SK-N-SH (cell line): ENCODE measurements around the gene E2F4. TPM values are rescaled to one million over a fixed set of nuclear protein-coding genes. Genes with fewer than 3 reads are reported as not detected.

Experiments used
- CTCF ChIA-PET: fragments of 300-600, 350-600 bp; formaldehyde crosslinking; extraction: SDS; loops from one replicate; lab custom pipeline; 2021; lab: Yijun Ruan, JAX
- POLR2A ChIA-PET: fragments of 350-600 bp; sonication (Branson Sonifier 250); formaldehyde crosslinking; extraction: SDS; loops from one replicate; lab custom pipeline; 2020; ENCODE audit warnings: antibody characterized with exemption, inconsistent platforms; lab: Yijun Ruan, JAX
- DNase-seq: peaks from one replicate; pipeline ENCODE4 v3.0.0; 2012
- H2AFZ ChIP-seq: fragments of 200-600 bp; sonication (generic); 2 replicates; pipeline ENCODE4 v1.8.1; 2016; ENCODE audit warnings: antibody characterized with exemption, mild to moderate bottlenecking, low read depth
- H3F3A ChIP-seq: fragments of 200-600 bp; sonication (generic); replicated peaks from 2 replicates; pipeline ENCODE3; 2016; ENCODE audit warnings: antibody characterized with exemption, mild to moderate bottlenecking; ENCODE audit not compliant: insufficient read depth
- H3K27ac ChIP-seq, 2 experiments: fragments of 200-500 bp in 1 of 2; fragments of 200-600 bp in 1 of 2; sonication (Bioruptor generic) in 1 of 2; sonication (generic), shearing (Covaris generic) in 1 of 2; 2 replicates each; pipeline versions ENCODE4 v1.5.1 to v1.6.1; 2014 to 2016; ENCODE audit warnings: low read depth in 2 of 2, inconsistent platforms in 1 of 2, low read length in 1 of 2, mild to moderate bottlenecking in 1 of 2, mixed read lengths in 1 of 2
- H3K27me3 ChIP-seq: fragments of 200-600 bp; sonication (generic), shearing (Covaris generic); 2 replicates; pipeline ENCODE4 v1.6.1; 2016; ENCODE audit warnings: mixed run types; ENCODE audit not compliant: insufficient read depth
- H3K36me3 ChIP-seq, 2 experiments: fragments of 200-500 bp in 1 of 2; fragments of 200-600 bp in 1 of 2; sonication (Bioruptor generic) in 1 of 2; sonication (generic) in 1 of 2; replicated peaks in 1 of 2; 2 replicates each; pipeline versions ENCODE3 to v1.5.1; 2014 to 2016; ENCODE audit warnings: low read length in 1 of 2, mild to moderate bottlenecking in 1 of 2; ENCODE audit not compliant: insufficient read depth in 2 of 2, control insufficient read depth in 1 of 2
- H3K4me1 ChIP-seq, 2 experiments: fragments of 200-500 bp in 1 of 2; fragments of 200-600 bp in 1 of 2; sonication (Bioruptor generic) in 1 of 2; sonication (generic), shearing (Covaris generic) in 1 of 2; 2 replicates each; pipeline versions ENCODE4 v1.5.1 to v1.6.1; 2014 to 2016; ENCODE audit warnings: low read depth in 1 of 2, low read length in 1 of 2, mixed run types in 1 of 2; ENCODE audit not compliant: insufficient read depth in 2 of 2, control insufficient read depth in 1 of 2
- H3K4me2 ChIP-seq: fragments of 200-600 bp; sonication (generic), shearing (Covaris generic); 2 replicates; pipeline ENCODE4 v1.6.1; 2017; ENCODE audit warnings: mixed run types
- H3K4me3 ChIP-seq, 2 experiments: fragments of 200-500 bp in 1 of 2; fragments of 200-600 bp in 1 of 2; sonication (Bioruptor generic) in 1 of 2; sonication (generic), shearing (Covaris generic) in 1 of 2; 2 replicates each; pipeline versions ENCODE4 v1.5.1 to v1.8.1; 2014 to 2016; ENCODE audit warnings: low read depth in 2 of 2, inconsistent platforms in 1 of 2, low read length in 1 of 2, mild to moderate bottlenecking in 1 of 2, mixed read lengths in 1 of 2, moderate library complexity in 1 of 2
- H3K79me2 ChIP-seq: fragments of 200-600 bp; sonication (generic); 2 replicates; pipeline ENCODE4 v1.8.1; 2017; ENCODE audit warnings: mild to moderate bottlenecking; ENCODE audit not compliant: insufficient read depth
- H3K9ac ChIP-seq: fragments of 200-600 bp; sonication (generic); 2 replicates; pipeline ENCODE4 v1.6.1; 2017; ENCODE audit warnings: mixed run types
- H3K9me2 ChIP-seq: fragments of 200-600 bp; sonication (generic); 2 replicates; pipeline ENCODE4 v1.6.1; 2017; ENCODE audit warnings: mixed run types
- H3K9me3 ChIP-seq: fragments of 200-600 bp; sonication (generic); 2 replicates; pipeline ENCODE4 v1.6.1; 2017; ENCODE audit warnings: mixed run types, mild to moderate bottlenecking, moderate library complexity
- H4K20me1 ChIP-seq: fragments of 200-600 bp; sonication (generic); 2 replicates; pipeline ENCODE4 v1.6.1; 2017; ENCODE audit warnings: mild to moderate bottlenecking, mixed run types; ENCODE audit not compliant: insufficient read depth
- CHD2 ChIP-seq: fragments of 150-350 bp; IDR thresholded peaks from 2 replicates; pipeline ENCODE4 v1.6.1; 2018; ENCODE audit warnings: low read length; ENCODE audit not compliant: partially characterized antibody
- ELF1 ChIP-seq: IDR thresholded peaks from 2 replicates; pipeline ENCODE4 v1.4.0; 2012
- EP300 ChIP-seq, 2 experiments: IDR thresholded peaks; 2 replicates each; pipeline versions ENCODE4 v1.4.0 to v1.6.1; 2012; ENCODE audit warnings: borderline replicate concordance in 1 of 2, low read depth in 1 of 2, low read length in 1 of 2
- EZH2phosphoT487 ChIP-seq: fragments of 200-600 bp; sonication (generic); IDR thresholded peaks from 2 replicates; pipeline ENCODE4 v1.6.1; 2017; ENCODE audit warnings: low read depth, mixed run types, mild to moderate bottlenecking, antibody characterized with exemption, moderate library complexity, borderline replicate concordance
- GABPA ChIP-seq: IDR thresholded peaks from 2 replicates; pipeline ENCODE4 v1.4.0; 2012; ENCODE audit warnings: low read depth, mild to moderate bottlenecking
- GATA2 ChIP-seq: sonication (generic); formaldehyde crosslinking; IDR thresholded peaks from 2 replicates; pipeline ENCODE4 v1.5.0; 2020; ENCODE audit warnings: mild to moderate bottlenecking, missing genetic modification reagents
- JUND ChIP-seq: IDR thresholded peaks from 2 replicates; pipeline ENCODE4 v1.4.0; 2012
- MAX ChIP-seq: IDR thresholded peaks from 2 replicates; pipeline ENCODE4 v1.4.0; 2012; ENCODE audit warnings: low read depth
- MEF2A ChIP-seq: IDR thresholded peaks from 2 replicates; pipeline ENCODE4 v1.4.0; 2012; ENCODE audit warnings: low read depth, borderline replicate concordance
- NRF1 ChIP-seq: IDR thresholded peaks from 2 replicates; pipeline ENCODE4 v1.6.1; 2012; ENCODE audit warnings: low read depth, mild to moderate bottlenecking, low read length
- PBX3 ChIP-seq: IDR thresholded peaks from 2 replicates; pipeline ENCODE4; 2012
- POLR2AphosphoS5 ChIP-seq: IDR thresholded peaks from 2 replicates; pipeline ENCODE4 v1.6.1; 2012; ENCODE audit warnings: low read depth, low read length
- RCOR1 ChIP-seq: fragments of 150-350 bp; IDR thresholded peaks from 2 replicates; pipeline ENCODE4 v1.6.1; 2017; ENCODE audit warnings: antibody characterized with exemption, low read length
- REST ChIP-seq: IDR thresholded peaks from 2 replicates; pipeline ENCODE4 v1.6.1; 2012; ENCODE audit warnings: mild to moderate bottlenecking, low read depth, low read length, moderate library complexity
- SMC3 ChIP-seq: IDR thresholded peaks from 2 replicates; pipeline ENCODE4 v1.6.1; 2012; ENCODE audit warnings: low read depth, low read length, improper control_type of control experiment
- USF1 ChIP-seq: IDR thresholded peaks from 2 replicates; pipeline ENCODE4 v1.4.0; 2012; ENCODE audit warnings: low read depth, borderline replicate concordance
- USF2 ChIP-seq: fragments of 150-350 bp; IDR thresholded peaks from 2 replicates; pipeline ENCODE4 v1.6.1; 2017; ENCODE audit warnings: antibody characterized with exemption, low read length, low read depth, borderline replicate concordance
- WGBS: methylation state at CpG from one replicate; pipeline ENCODE4 v1.1.6; 2017; ENCODE audit warnings: low lambda C conversion rate; 5-methylcytosine and 5-hydroxymethylcytosine counted together
- polyA plus RNA-seq, 3 experiments: library from polyadenylated mRNA; depleted of rRNA; stranded (reverse); fragments of >200 nt; gene quantifications; 2 replicates each; pipeline ENCODE4 v1.2.3, GENCODE V29; 2012
- TF ChIP-seq, protein P1 (sequence below): IDR thresholded peaks from 2 replicates; pipeline ENCODE4 v1.4.0; 2012; ENCODE audit warnings: low read depth, borderline replicate concordance
- TF ChIP-seq, protein P2 (sequence below): fragments of 150-350 bp; IDR thresholded peaks from 2 replicates; pipeline ENCODE4 v1.6.1; 2016; ENCODE audit warnings: mild to moderate bottlenecking, low read depth, low read length

The E2F4 gene
- polyA plus RNA-seq, 1 of the 3 experiments (the other 2 are of a cell fraction): 168 TPM

GRCh38 chr16:67195676-67196075, 3.7 kb downstream of the E2F4 start:
- Histone ChIP-seq H3K27me3 (no peaks in the 10 kb centered on the region), H3K9ac (no peak overlapping the region), H3K4me1 (peaks cover 8 to 25% of the 10 kb centered on the region in 2 experiments; a peak in 3 of 4 replicates), H3K4me2 (no peak overlapping the region), H3F3A (peaks cover 31% of the 10 kb centered on the region), H3K4me3 (no peak overlapping the region), H3K36me3 (peaks cover 34 to 67% of the 10 kb centered on the region in 2 experiments), H3K79me2 (peaks cover 50% of the 10 kb centered on the region), H3K9me3 (no peaks in the 10 kb centered on the region), H4K20me1 (peaks cover 21% of the 10 kb centered on the region), H2AFZ (no peak overlapping the region), H3K9me2 (no peaks in the 10 kb centered on the region), H3K27ac (no peak overlapping the region)
- POLR2A ChIA-PET: no interaction called here
- no peak for TF ChIP-seq ELF1
- TF ChIP-seq PBX3: no peak
- TF ChIP-seq JUND: no peak
- TF ChIP-seq, protein P1, sequence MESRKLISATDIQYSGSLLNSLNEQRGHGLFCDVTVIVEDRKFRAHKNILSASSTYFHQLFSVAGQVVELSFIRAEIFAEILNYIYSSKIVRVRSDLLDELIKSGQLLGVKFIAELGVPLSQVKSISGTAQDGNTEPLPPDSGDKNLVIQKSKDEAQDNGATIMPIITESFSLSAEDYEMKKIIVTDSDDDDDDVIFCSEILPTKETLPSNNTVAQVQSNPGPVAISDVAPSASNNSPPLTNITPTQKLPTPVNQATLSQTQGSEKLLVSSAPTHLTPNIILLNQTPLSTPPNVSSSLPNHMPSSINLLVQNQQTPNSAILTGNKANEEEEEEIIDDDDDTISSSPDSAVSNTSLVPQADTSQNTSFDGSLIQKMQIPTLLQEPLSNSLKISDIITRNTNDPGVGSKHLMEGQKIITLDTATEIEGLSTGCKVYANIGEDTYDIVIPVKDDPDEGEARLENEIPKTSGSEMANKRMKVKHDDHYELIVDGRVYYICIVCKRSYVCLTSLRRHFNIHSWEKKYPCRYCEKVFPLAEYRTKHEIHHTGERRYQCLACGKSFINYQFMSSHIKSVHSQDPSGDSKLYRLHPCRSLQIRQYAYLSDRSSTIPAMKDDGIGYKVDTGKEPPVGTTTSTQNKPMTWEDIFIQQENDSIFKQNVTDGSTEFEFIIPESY: no peak
- no peak for TF ChIP-seq REST
- no peak for TF ChIP-seq RCOR1
- TF ChIP-seq EZH2phosphoT487: no peak
- no peak for TF ChIP-seq MEF2A
- TF ChIP-seq MAX: no peak
- no peak for TF ChIP-seq USF1
- no peak for TF ChIP-seq USF2
- TF ChIP-seq NRF1: no peak
- no peak for TF ChIP-seq GATA2 (CRISPR knock-in tag)
- TF ChIP-seq SMC3: no peak
- TF ChIP-seq, protein P2, sequence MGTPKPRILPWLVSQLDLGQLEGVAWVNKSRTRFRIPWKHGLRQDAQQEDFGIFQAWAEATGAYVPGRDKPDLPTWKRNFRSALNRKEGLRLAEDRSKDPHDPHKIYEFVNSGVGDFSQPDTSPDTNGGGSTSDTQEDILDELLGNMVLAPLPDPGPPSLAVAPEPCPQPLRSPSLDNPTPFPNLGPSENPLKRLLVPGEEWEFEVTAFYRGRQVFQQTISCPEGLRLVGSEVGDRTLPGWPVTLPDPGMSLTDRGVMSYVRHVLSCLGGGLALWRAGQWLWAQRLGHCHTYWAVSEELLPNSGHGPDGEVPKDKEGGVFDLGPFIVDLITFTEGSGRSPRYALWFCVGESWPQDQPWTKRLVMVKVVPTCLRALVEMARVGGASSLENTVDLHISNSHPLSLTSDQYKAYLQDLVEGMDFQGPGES: no peak
- TF ChIP-seq GABPA: no peak
- TF ChIP-seq CHD2: no peak
- no peak for TF ChIP-seq POLR2AphosphoS5
- no peak for TF ChIP-seq EP300 (IDR thresholded peaks at IDR 0.05; ENCODE audit: borderline replicate concordance in 1 of 2, low read depth in 1 of 2, low read length in 1 of 2)
- CTCF ChIA-PET: interaction anchor here (0.7 to 0.8 kb wide), 2 partner anchors 12 to 14 kb away, joined by 3 read pairs; no protein-coding TSS in a partner anchor
- no peak for DNase-seq
- WGBS: 94% methylated on average over 2 of the region's 5 CpGs
